HCT116 (cell line): Measurements from ENCODE around the gene DAO.

Source experiments
- CTCF ChIP-seq, 3 experiments: fragments of 200-600 bp in 1 of 3; sonication (generic) in 1 of 3; IDR thresholded peaks in 2 of 3; conservative IDR thresholded peaks in 1 of 3; 2 replicates each; pipeline ENCODE4 v1.5.1; 2012 to 2017; ENCODE audit warnings: low read depth in 2 of 3, low read length in 2 of 3, antibody characterized with exemption in 1 of 3, borderline replicate concordance in 1 of 3, control low read depth in 1 of 3, mild to moderate bottlenecking in 1 of 3, mixed read lengths in 1 of 3, mixed run types in 1 of 3, moderate library complexity in 1 of 3; ENCODE audit not compliant: insufficient read depth in 1 of 3
- MAX ChIP-seq: IDR thresholded peaks from 2 replicates; pipeline ENCODE4 v1.6.1; 2012
- POLR2A ChIP-seq: IDR thresholded peaks from 2 replicates; pipeline ENCODE4 v1.7.0; 2011; ENCODE audit warnings: borderline replicate concordance; ENCODE audit not compliant: insufficient read depth, insufficient read length; ENCODE audit errors: extremely low read depth
- REST ChIP-seq: IDR thresholded peaks from 2 replicates; pipeline ENCODE4 v1.6.1; 2012; ENCODE audit warnings: low read depth

GRCh38 chr12:108949976-108950375 lies 70.1 kb downstream of the DAO start:
- TF ChIP-seq CTCF (IDR thresholded peaks at IDR 0.05 in 2 of 3, conservative IDR thresholded peaks at IDR 0.05 in 1 of 3; ENCODE audit: borderline replicate concordance in 1 of 3, insufficient read depth in 1 of 3, low read depth in 2 of 3, low read length in 2 of 3) (no peak), POLR2A (no peak), REST (no peak), MAX (no peak)
